Keratinocyte (primary cell): Measurements from ENCODE around the gene MYCBPAP.

ENCODE experiments used
- CTCF ChIP-seq, 3 experiments: IDR thresholded peaks in 1 of 3; conservative IDR thresholded peaks in 1 of 3; optimal IDR thresholded peaks in 1 of 3; 2 replicates in 2 of 3; 3 replicates in 1 of 3; pipeline versions ENCODE3 to v1.5.1; 2011; ENCODE audit warnings: low read length in 3 of 3, mild to moderate bottlenecking in 3 of 3, moderate library complexity in 2 of 3, control low read depth in 1 of 3, inconsistent platforms in 1 of 3; ENCODE audit not compliant: insufficient read depth in 2 of 3; ENCODE audit errors: extremely low read depth in 1 of 3
- EZH2 ChIP-seq: IDR thresholded peaks from one replicate; pipeline ENCODE4 v1.6.1; 2012; ENCODE audit warnings: inconsistent platforms, mild to moderate bottlenecking, low read length, moderate library complexity

- no peak for TF ChIP-seq EZH2
- no peak for TF ChIP-seq CTCF (optimal IDR thresholded peaks at IDR 0.05 in 1 of 3, IDR thresholded peaks at IDR 0.05 in 1 of 3, conservative IDR thresholded peaks at IDR 0.05 in 1 of 3; ENCODE audit: extremely low read depth in 1 of 3, insufficient read depth in 2 of 3, low read length in 3 of 3)
Observed at GRCh38 chr17:50557630-50558029, 49.4 kb downstream of the MYCBPAP start.
